A549 (cell line): ENCODE data around the gene FBXW5. TPM values are rescaled to one million over a fixed set of nuclear protein-coding genes. Genes with fewer than 3 reads are reported as not detected.

Source experiments
- ATAC-seq, 2 experiments: fragments of 200-7000 bp in 1 of 2; fragments of >200 bp in 1 of 2; cut with Nextera tagmentation in 1 of 2; cut with Tn5 transposase in 1 of 2; 3 replicates each; pipeline versions ENCODE4 v1.8.0 to v1.9.1; 2018 to 2020; ENCODE audit warnings: mild to moderate bottlenecking in 1 of 2, moderate library complexity in 1 of 2
- CTCF ChIA-PET: fragments of 300-600 bp; sonication (Branson Sonifier 250); formaldehyde crosslinking; extraction: SDS; loops from one replicate; lab custom pipeline; 2021; ENCODE audit warnings: antibody characterized with exemption, inconsistent platforms; lab: Yijun Ruan, JAX
- POLR2A ChIA-PET: fragments of 350-600 bp; formaldehyde crosslinking; extraction: SDS; loops from one replicate; lab custom pipeline; 2021; ENCODE audit warnings: antibody characterized with exemption, inconsistent platforms; lab: Yijun Ruan, JAX
- DNase-seq, 2 experiments: peaks; one replicate each; pipeline versions ENCODE4 v3.0.0 to v3.0.0-alpha.2; 2011 to 2016; ENCODE audit warnings: low read depth in 1 of 2, low spot score in 1 of 2
- FAIRE-seq: peaks from 2 replicates; lab custom pipeline; 2011; peaks lifted over from hg19 to GRCh38; lab: Jason Lieb, UNC
- H3K27ac ChIP-seq, 2 experiments: fragments of >200 bp; sonication (Bioruptor Twin); formaldehyde crosslinking; 3 replicates each; pipeline ENCODE4 v1.5.1; 2016 to 2017
- H3K4me1 ChIP-seq: fragments of >200 bp; sonication (Bioruptor Twin); formaldehyde crosslinking; 3 replicates; pipeline ENCODE4 v1.6.1; 2016
- H3K4me2 ChIP-seq: fragments of >200 bp; sonication (Bioruptor Twin); formaldehyde crosslinking; 3 replicates; pipeline ENCODE4 v1.6.1; 2016
- H3K4me3 ChIP-seq: fragments of >200 bp; sonication (Bioruptor Twin); formaldehyde crosslinking; 3 replicates; pipeline ENCODE4 v1.5.1; 2016
- H3K9me3 ChIP-seq: fragments of >200 bp; sonication (Bioruptor Twin); formaldehyde crosslinking; 3 replicates; pipeline ENCODE4 v1.6.1; 2016
- FOSB ChIP-seq: fragments of 250-450 bp; sonication (Bioruptor Pico); IDR thresholded peaks from 2 replicates; pipeline ENCODE4 v1.5.0; 2020; ENCODE audit warnings: mild to moderate bottlenecking, moderate library complexity
- FOXS1 ChIP-seq: fragments of 250-450 bp; sonication (Bioruptor Pico); IDR thresholded peaks from 2 replicates; pipeline ENCODE4 v1.5.0; 2020; ENCODE audit warnings: mild to moderate bottlenecking, moderate library complexity
- HDAC2 ChIP-seq: fragments of 200-600 bp; sonication (generic); IDR thresholded peaks from 2 replicates; pipeline ENCODE4 v1.6.1; 2016
- HEYL ChIP-seq: fragments of 250-450 bp; sonication (Bioruptor Pico); IDR thresholded peaks from 2 replicates; pipeline ENCODE4 v1.8.0; 2021; ENCODE audit warnings: mild to moderate bottlenecking, moderate library complexity
- HOXA7 ChIP-seq: fragments of 250-450 bp; sonication (Bioruptor Pico); IDR thresholded peaks from 2 replicates; pipeline ENCODE4 v1.5.0; 2020; ENCODE audit warnings: mild to moderate bottlenecking, moderate library complexity
- KDM1A ChIP-seq: fragments of 200-600 bp; sonication (generic); IDR thresholded peaks from 2 replicates; pipeline ENCODE4 v1.6.1; 2016; ENCODE audit warnings: low read depth, mild to moderate bottlenecking
- KDM5A ChIP-seq: fragments of 200-600 bp; sonication (generic); IDR thresholded peaks from 2 replicates; pipeline ENCODE4 v1.6.1; 2016; ENCODE audit warnings: antibody characterized with exemption, mild to moderate bottlenecking
- MYC ChIP-seq: IDR thresholded peaks from 2 replicates; pipeline ENCODE4 v1.6.1; 2012; ENCODE audit warnings: mild to moderate bottlenecking, inconsistent platforms, low read length, improper control_type of control experiment, borderline replicate concordance
- NFE2L2 ChIP-seq: fragments of 150-350 bp; conservative IDR thresholded peaks from 2 replicates; pipeline ENCODE4 v1.6.1; 2014; ENCODE audit warnings: low read length
- NPAS2 ChIP-seq: fragments of 250-450 bp; sonication (Bioruptor Pico); IDR thresholded peaks from 2 replicates; pipeline ENCODE4 v1.8.0; 2022; ENCODE audit warnings: mild to moderate bottlenecking, moderate library complexity, borderline replicate concordance
- RARB ChIP-seq: fragments of 250-450 bp; sonication (Bioruptor Pico); IDR thresholded peaks from 2 replicates; pipeline ENCODE4 v1.8.0; 2021; ENCODE audit warnings: mild to moderate bottlenecking, moderate library complexity
- SREBF2 ChIP-seq: fragments of 450-650 bp; IDR thresholded peaks from 2 replicates; pipeline ENCODE4 v1.6.1; 2014; ENCODE audit warnings: mild to moderate bottlenecking, moderate library complexity
- TP53 ChIP-seq: fragments of 250-450 bp; sonication (Bioruptor Pico); IDR thresholded peaks from 2 replicates; pipeline ENCODE4 v1.5.0; 2021; ENCODE audit warnings: mild to moderate bottlenecking, moderate library complexity
- whole genome bisulfite sequencing: methylation state at CpG from one replicate; pipeline ENCODE4 v1.1.6; 2017; ENCODE audit errors: missing lambda C conversion rate; 5-methylcytosine and 5-hydroxymethylcytosine counted together
- polyA plus RNA-seq, 4 experiments: library from polyadenylated mRNA; depleted of rRNA in 3 of 4; stranded (reverse); fragments of >200 nt; fragmentation: RNase III in 1 of 4; extraction: RNeasy Plus Mini Kit Qiagen cat#74134 plus additional on column Dnase treatment in 1 of 4; gene quantifications; 2 replicates in 3 of 4; 3 replicates in 1 of 4; pipeline ENCODE4 v1.2.3, GENCODE V29; 2011 to 2017
- TF ChIP-seq, protein P1 (sequence below): fragments of >200 bp; sonication (Bioruptor Twin); formaldehyde crosslinking; IDR thresholded peaks from 3 replicates; pipeline ENCODE4 v1.6.1; 2016
- TF ChIP-seq, protein P2 (sequence below): fragments of 150-350 bp; IDR thresholded peaks from 2 replicates; pipeline ENCODE4 v1.6.1; 2014; ENCODE audit warnings: low read depth, mild to moderate bottlenecking, low read length
- TF ChIP-seq, protein P3 (sequence below): IDR thresholded peaks from 2 replicates; pipeline ENCODE4 v1.6.1; 2012
- TF ChIP-seq, protein P4 (sequence below): fragments of 450-650 bp; IDR thresholded peaks from 2 replicates; pipeline ENCODE4 v1.6.1; 2014; ENCODE audit warnings: antibody characterized with exemption
- TF ChIP-seq, protein P5 (sequence below): IDR thresholded peaks from 2 replicates; pipeline ENCODE4 v1.6.1; 2012
- TF ChIP-seq, protein P6 (sequence below): fragments of >200 bp; sonication (Bioruptor Twin); formaldehyde crosslinking; IDR thresholded peaks from 3 replicates; pipeline ENCODE4 v1.5.1; 2016

The FBXW5 gene
- polyA plus RNA-seq, 2 of the 4 experiments (the other 2 are of a cell fraction) = 37.5 to 59.5 TPM

DNA sequence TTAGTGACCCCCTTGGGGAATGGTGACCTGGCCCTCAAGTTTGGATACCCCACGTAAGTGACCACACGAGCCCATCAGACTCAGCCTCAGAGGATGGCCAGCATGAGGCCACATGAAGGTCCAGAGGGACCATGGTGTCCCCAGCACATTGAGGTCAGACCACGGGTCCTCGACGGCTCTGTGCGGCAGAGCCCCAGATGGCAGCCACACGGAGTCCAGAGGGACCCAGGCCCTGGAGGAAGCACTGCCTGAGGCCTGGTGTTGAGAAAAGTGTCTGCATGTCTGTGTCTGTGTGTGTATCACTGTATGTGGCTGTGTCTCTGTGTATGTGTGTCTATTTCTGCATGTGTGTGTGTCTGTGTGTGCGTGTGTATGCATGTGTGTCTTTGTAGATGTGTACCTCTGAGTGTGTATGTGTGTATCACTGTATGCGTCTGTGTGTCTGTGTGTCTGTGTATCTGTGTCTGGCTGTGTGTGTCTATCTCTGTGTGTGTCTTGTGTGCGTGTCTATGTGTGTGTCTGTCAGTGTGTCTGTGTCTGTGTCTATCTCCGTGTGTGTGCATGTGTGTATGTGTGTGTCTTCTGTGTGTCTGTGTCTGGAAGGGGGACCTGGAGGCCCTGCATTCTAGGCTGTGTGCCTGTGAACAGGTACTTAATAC, 39.2 kb upstream of the FBXW5 start:
- ChIA-PET CTCF (no interaction called here), POLR2A (no interaction called here)
- FAIRE-seq (no peak), DNase-seq (no peak), ATAC-seq (no peak)
- no peak overlapping the region for H3K27ac ChIP-seq
- H3K4me1 ChIP-seq = no peaks in the 10 kb centered on the region
- no peaks in the 10 kb centered on the region for H3K9me3 ChIP-seq
- WGBS = 83% methylated on average over 11 of the region's 11 CpGs
- no peak overlapping the region for H3K4me3 ChIP-seq
- TF ChIP-seq TP53 (CRISPR knock-in tag) (no peak), NPAS2 (CRISPR knock-in tag) (no peak), FOSB (CRISPR knock-in tag) (no peak), KDM1A (no peak), NFE2L2 (no peak), RARB (CRISPR knock-in tag) (no peak), HOXA7 (CRISPR knock-in tag) (no peak), SREBF2 (no peak)
- TF ChIP-seq, protein P1, sequence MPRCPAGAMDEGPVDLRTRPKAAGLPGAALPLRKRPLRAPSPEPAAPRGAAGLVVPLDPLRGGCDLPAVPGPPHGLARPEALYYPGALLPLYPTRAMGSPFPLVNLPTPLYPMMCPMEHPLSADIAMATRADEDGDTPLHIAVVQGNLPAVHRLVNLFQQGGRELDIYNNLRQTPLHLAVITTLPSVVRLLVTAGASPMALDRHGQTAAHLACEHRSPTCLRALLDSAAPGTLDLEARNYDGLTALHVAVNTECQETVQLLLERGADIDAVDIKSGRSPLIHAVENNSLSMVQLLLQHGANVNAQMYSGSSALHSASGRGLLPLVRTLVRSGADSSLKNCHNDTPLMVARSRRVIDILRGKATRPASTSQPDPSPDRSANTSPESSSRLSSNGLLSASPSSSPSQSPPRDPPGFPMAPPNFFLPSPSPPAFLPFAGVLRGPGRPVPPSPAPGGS = no peak
- TF ChIP-seq, protein P2, sequence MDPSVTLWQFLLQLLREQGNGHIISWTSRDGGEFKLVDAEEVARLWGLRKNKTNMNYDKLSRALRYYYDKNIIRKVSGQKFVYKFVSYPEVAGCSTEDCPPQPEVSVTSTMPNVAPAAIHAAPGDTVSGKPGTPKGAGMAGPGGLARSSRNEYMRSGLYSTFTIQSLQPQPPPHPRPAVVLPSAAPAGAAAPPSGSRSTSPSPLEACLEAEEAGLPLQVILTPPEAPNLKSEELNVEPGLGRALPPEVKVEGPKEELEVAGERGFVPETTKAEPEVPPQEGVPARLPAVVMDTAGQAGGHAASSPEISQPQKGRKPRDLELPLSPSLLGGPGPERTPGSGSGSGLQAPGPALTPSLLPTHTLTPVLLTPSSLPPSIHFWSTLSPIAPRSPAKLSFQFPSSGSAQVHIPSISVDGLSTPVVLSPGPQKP = no peak
- TF ChIP-seq, protein P3, sequence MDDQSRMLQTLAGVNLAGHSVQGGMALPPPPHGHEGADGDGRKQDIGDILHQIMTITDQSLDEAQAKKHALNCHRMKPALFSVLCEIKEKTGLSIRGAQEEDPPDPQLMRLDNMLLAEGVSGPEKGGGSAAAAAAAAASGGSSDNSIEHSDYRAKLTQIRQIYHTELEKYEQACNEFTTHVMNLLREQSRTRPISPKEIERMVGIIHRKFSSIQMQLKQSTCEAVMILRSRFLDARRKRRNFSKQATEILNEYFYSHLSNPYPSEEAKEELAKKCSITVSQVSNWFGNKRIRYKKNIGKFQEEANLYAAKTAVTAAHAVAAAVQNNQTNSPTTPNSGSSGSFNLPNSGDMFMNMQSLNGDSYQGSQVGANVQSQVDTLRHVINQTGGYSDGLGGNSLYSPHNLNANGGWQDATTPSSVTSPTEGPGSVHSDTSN = no peak
- TF ChIP-seq, protein P4, sequence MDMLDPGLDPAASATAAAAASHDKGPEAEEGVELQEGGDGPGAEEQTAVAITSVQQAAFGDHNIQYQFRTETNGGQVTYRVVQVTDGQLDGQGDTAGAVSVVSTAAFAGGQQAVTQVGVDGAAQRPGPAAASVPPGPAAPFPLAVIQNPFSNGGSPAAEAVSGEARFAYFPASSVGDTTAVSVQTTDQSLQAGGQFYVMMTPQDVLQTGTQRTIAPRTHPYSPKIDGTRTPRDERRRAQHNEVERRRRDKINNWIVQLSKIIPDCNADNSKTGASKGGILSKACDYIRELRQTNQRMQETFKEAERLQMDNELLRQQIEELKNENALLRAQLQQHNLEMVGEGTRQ = no peak
- TF ChIP-seq, protein P5, sequence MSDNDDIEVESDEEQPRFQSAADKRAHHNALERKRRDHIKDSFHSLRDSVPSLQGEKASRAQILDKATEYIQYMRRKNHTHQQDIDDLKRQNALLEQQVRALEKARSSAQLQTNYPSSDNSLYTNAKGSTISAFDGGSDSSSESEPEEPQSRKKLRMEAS = no peak
- TF ChIP-seq, protein P6, sequence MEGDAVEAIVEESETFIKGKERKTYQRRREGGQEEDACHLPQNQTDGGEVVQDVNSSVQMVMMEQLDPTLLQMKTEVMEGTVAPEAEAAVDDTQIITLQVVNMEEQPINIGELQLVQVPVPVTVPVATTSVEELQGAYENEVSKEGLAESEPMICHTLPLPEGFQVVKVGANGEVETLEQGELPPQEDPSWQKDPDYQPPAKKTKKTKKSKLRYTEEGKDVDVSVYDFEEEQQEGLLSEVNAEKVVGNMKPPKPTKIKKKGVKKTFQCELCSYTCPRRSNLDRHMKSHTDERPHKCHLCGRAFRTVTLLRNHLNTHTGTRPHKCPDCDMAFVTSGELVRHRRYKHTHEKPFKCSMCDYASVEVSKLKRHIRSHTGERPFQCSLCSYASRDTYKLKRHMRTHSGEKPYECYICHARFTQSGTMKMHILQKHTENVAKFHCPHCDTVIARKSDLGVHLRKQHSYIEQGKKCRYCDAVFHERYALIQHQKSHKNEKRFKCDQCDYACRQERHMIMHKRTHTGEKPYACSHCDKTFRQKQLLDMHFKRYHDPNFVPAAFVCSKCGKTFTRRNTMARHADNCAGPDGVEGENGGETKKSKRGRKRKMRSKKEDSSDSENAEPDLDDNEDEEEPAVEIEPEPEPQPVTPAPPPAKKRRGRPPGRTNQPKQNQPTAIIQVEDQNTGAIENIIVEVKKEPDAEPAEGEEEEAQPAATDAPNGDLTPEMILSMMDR = no peak
- H3K4me2 ChIP-seq = no peak overlapping the region

DNA sequence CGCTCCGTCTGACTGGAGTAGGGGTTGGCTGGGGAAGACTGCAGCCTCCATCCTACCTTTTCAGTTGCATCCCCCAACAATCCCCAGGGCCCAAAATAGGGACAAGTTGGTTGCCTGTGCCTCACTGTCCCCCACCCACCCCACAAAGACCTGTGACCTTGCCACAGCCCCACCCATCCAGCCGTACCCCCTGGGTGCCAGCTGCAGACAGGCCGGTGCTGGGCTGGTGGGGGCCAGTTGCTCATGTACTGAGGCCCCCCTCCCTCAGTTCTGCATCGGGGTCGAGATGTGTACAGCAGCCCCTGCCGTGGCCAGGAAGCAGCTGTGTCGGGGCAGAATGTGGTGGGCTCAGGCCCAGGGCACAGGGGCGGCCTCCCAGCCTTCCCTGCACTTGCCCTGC, 38.6 kb upstream of the FBXW5 start:
- WGBS = 78% methylated on average over 8 of the region's 9 CpGs
- TF ChIP-seq MYC (no peak), FOXS1 (CRISPR knock-in tag) (no peak), HDAC2 (no peak), HEYL (no peak), KDM5A (no peak), HOXA7 (CRISPR knock-in tag) (no peak), KDM1A (no peak)
- Histone ChIP-seq H3K4me3 (no peak overlapping the region), H3K4me1 (no peaks in the 10 kb centered on the region), H3K27ac (no peak overlapping the region), H3K4me2 (no peak overlapping the region), H3K9me3 (no peaks in the 10 kb centered on the region)
- ATAC-seq (no peak), DNase-seq (no peak), FAIRE-seq (no peak)
- CTCF ChIA-PET = interaction anchor here (1.0 kb wide), 1 partner anchor 32 kb away, joined by 3 read pairs; no protein-coding TSS in a partner anchor
- POLR2A ChIA-PET = no interaction called here
